ENCODE measurements around the gene LGALS13.

LGALS13 gene, protein sequence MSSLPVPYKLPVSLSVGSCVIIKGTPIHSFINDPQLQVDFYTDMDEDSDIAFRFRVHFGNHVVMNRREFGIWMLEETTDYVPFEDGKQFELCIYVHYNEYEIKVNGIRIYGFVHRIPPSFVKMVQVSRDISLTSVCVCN

DNA sequence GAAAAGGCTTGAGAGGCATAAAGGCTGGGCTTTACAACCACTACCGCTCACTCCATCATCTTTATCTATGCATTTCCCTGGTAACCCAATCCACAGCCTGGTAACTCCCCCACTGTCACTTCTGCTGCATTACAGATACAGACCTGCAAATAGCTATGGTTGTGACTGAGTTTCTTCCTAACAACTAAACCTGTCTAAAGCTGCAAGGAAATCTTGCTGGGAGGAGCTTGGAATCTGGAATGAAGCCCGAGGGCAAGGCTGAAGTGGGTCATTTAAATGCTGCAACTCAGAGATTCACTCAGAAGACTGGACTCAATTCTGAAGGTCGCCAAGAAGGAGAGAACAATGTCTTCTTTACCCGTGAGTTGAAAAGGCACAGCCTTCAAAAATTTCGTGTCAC, at the start of gene LGALS13:
LGALS13 (plus strand) TSS at position 301 of the 400 bp plus-strand sequence; CDS start at position 346, 45 bp downstream.
- no peak for DNase-seq (ENCODE audit: low read depth in 2 of 2)

GRCh38 chr19:39553082-39553652, 49.2 kb upstream of the LGALS13 start:
- DNase-seq (ENCODE audit: low read depth in 2 of 2) = no peak

GRCh38 chr19:39554701-39555311, 47.5 kb upstream of the LGALS13 start:
- DNase-seq (ENCODE audit: low read depth in 2 of 2) = no peak

- no peak for DNase-seq (ENCODE audit: low read depth in 2 of 2)
Measured at GRCh38 chr19:39555883-39556282, 46.4 kb upstream of the LGALS13 start.

DNA sequence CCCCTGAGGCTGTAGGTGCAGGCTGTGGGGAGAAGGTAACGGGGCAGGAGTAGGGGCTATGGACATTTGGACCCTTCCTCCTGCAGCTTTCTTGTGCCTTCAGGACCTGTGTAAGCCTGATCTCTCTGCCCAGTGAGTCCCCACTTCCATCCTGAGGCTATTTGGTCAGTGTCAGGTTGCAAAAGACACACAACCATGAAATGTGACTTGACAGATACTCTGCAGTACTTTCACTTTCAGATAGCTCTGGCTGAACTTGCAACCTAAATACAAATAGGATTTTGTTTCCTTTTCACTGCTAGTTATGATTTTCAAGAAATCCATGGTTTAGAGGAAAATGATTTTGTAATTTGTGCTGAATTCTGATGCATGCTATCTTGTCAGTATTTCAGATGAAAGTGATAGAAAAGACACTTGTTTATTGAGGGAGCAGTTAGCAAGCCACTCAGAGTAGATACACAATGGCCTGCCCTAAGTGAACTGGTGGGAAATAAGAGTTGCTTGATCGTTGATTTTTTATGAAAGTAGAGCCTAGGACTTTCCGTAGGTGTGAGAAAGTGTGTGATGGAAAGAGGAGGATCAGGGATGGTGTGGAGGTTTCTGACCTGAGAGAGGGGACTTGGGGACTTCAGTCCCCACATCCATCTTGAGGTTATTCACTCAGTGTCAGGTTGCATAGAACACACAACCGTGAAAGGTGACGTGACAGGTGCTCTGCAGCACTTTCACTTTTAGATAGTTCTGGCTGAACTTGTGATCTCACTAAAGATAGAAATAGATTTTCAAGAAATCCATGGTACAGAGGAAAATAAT, 44.3 kb upstream of the LGALS13 start:
- no peak for DNase-seq (ENCODE audit: low read depth in 2 of 2)

- no peak for DNase-seq (ENCODE audit: low read depth in 2 of 2)
Measured at GRCh38 chr19:39558624-39559117, 43.7 kb upstream of the LGALS13 start.

GRCh38 chr19:39563408-39563807, 38.9 kb upstream of the LGALS13 start:
- no peak for DNase-seq (ENCODE audit: low read depth in 2 of 2)

- DNase-seq (ENCODE audit: low read depth in 2 of 2) = no peak
Measured at GRCh38 chr19:39566064-39566463, 36.3 kb upstream of the LGALS13 start.

DNA sequence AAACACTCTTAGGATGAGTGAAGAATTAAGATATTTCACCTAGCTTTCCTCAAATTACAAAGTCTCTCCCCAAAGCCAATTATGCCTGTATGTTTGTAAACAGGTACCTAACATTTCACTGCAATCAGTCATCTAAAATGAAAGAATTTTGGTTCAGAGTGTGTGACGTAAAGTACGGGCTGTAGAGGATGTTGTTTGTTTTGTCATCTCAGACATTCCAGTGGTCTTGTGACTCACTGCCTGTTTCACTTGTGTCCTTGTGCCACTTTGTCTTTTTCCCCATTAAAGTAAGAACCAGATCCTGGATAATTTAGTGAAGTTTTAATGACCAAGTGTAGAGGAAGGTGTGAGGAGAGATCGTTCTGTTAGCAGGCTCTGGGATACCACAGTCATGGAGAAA, 33.7 kb upstream of the LGALS13 start:
- DNase-seq (ENCODE audit: low read depth in 2 of 2) = no peak

- no peak for DNase-seq (ENCODE audit: low read depth in 2 of 2)
Measured at GRCh38 chr19:39582442-39582841, 19.9 kb upstream of the LGALS13 start.

DNA sequence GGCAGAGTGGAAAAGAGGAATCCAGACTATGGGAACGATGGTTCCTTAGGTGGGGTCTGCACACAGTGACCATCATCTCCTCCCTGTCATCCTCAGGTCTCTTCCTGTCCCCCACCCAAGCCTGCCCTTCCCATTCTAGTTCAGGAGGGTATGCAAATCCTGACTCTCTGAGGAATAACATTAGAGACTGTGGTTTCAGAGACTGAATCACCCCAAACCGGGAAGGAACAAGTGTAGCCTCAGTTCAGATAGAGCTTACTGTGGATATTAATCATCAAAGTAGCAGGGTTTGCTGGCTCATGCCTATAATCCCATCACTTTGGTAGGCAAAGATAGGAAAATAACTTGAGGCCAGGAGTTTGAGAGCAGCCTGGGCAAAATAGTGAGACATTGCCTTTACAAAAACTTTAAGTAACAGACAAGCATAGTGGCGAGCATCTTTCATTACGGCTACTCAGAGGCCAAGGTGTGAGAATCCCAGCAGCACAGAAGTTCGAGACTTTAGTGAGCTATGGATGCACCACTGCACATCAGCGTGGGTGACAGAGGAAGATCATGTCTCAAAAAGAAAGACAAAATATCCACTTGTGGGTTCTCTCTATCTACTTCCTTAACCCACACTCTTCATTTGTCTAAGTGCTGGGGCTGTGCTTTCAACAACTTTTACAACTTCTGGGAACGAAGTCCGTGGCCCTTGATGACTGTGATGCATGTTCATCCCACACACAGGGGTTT, 19.3 kb upstream of the LGALS13 start:
- DNase-seq (ENCODE audit: low read depth in 2 of 2) = no peak

GRCh38 chr19:39587496-39587895, 14.8 kb upstream of the LGALS13 start:
- no peak for DNase-seq (ENCODE audit: low read depth in 2 of 2)

DNA sequence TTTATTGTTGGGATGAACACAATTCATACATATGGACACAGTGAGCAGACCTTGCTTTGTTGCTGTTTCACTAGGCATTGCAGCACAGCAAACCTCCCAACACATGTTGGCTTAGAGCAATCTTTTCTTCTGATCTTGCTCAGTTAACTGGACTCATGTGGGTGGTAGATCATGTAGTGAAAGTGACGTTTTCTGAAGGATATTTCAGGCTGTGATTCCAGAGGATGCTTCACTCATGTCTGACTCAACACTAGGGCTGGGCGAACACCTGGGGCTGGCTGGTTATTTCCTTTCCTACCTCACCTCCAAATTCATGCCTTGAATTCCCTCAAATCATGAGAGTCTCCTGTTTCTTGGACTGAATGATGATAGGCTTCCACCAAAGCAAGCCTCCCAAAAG, 14.3 kb upstream of the LGALS13 start:
- DNase-seq (ENCODE audit: low read depth in 2 of 2) = no peak

DNA sequence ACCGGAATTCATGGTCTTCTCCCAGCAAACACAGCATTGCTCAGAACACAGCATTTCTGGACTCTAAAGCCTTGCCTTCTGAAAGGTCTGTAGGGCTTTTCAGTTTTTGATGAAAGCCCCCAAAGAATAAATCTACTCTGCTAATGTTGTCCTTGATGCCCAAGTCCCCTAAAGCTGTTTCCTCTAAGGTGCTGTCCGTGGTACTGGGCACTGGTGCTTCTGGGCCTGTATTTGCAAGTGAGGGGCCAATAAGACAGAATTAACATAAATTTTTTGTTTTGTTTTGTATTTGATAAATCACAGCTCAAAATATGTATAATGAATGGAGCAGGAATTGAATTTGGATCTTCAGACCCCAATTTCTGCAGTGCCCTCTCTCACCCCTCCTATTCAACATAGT, 12.1 kb upstream of the LGALS13 start:
- no peak for DNase-seq (ENCODE audit: low read depth in 2 of 2)

DNA sequence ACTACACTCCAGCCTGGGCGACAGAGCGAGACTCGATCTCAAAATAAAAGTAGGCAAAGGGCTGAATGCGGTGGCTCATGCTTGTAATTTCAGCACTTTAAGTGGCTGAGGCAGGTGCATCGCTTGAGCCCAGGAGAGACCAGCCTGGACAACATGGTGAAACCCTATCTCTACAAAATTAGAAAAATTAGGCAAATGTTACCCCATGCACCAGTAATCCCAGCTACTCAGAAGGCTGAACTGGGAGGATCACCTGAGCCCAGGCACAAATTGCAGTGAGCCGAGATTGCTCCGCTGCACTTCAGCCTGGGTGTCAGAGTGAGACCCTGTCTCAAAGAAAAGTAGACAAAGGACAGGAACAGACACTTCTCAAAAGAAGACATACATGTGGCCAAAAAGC, 9.9 kb upstream of the LGALS13 start:
- no peak for DNase-seq (ENCODE audit: low read depth in 2 of 2)

- DNase-seq (ENCODE audit: low read depth in 2 of 2) = no peak
Measured at GRCh38 chr19:39595950-39596349, 6.4 kb upstream of the LGALS13 start.

DNA sequence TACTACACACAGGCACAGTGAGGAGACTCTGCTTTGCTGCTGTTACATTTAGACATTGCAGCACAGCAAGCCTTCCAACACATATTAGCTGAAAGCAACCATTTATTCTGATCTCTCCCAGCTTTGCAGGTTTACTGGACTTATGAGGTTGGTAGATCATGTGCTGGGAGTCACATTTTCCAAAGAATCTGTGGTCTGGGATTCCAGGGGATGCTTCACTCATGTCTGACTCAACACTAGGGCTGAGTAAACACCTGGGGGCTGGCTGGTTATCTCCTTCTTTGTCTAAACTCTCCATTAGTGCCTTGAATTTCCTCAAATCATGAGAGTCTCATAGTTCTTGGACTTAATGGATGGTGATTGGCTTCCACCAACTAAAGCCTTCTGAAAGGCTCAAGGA, 5.4 kb upstream of the LGALS13 start:
- DNase-seq (ENCODE audit: low read depth in 2 of 2) = no peak

- DNase-seq (ENCODE audit: low read depth in 2 of 2) = no peak
Measured at GRCh38 chr19:39599116-39599515, 3.2 kb upstream of the LGALS13 start.

DNA sequence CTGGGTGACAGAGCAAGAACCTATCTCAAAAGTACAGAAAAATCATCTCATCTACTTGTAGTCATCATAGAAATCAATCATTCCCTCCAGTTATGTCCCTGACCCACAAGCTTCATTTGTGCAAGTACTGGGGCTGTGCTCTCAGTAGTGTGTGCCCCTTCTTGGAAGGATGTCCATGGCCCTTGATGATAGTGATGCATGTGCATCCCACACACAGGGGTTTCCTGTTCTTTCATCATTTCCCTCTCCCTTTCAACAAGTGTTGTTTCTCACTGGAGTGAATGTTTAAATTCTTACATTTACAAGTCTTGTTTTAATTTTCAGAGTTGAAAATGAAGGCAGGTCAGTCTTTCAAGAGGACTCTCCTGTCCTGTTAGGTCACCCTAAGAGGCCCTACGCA, 1.5 kb downstream of the LGALS13 start:
- DNase-seq (ENCODE audit: low read depth in 2 of 2) = no peak

DNA sequence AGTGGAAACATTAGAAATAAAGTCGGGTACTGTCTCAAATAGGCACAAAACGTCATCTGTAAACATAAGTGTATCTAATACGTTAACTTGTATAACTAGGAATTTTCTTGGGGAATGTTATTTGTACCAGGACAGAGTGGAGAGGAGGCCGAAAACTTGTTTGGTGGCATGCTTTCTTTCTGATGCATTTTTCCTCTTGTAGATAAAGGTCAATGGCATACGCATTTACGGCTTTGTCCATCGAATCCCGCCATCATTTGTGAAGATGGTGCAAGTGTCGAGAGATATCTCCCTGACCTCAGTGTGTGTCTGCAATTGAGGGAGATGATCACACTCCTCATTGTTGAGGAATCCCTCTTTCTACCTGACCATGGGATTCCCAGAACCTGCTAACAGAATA, 4.7 kb downstream of the LGALS13 start:
- DNase-seq (ENCODE audit: low read depth in 2 of 2) = no peak

DNA sequence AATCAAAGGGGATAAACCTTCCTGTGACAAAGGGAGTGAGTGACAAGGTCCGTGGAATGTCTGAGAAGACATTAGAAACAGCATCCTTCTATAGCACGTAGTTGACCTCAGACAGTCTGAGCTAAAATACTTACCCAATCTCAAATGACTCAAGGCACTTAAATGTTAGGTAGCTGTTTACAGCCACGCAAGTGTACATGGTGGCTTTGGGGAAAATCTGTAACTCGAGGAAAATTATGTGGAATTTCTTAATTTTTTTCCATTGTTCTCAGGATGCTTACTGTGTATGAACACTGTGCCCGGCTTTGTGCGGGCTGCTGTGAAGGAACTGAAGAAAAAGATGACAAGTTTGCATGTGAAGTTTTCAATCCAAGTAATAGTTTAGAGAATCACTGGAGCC, 5.2 kb downstream of the LGALS13 start:
- no peak for DNase-seq (ENCODE audit: low read depth in 2 of 2)

GRCh38 chr19:39613597-39613996, 11.3 kb downstream of the LGALS13 start:
- no peak for DNase-seq (ENCODE audit: low read depth in 2 of 2)
